SH-SY5Y (cell line): ENCODE measurements around the gene HS3ST2.

Experiments used
- GATA2 ChIP-seq: IDR thresholded peaks from 2 replicates; pipeline ENCODE4 v1.6.1; 2011; ENCODE audit warnings: mild to moderate bottlenecking, low read depth, low read length
- GATA3 ChIP-seq: IDR thresholded peaks from 2 replicates; pipeline ENCODE4 v1.6.1; 2011; ENCODE audit warnings: low read depth, mild to moderate bottlenecking, low read length, moderate library complexity

- TF ChIP-seq GATA2 (no peak), GATA3 (no peak)
Observed at GRCh38 chr16:22890976-22891375, 77.0 kb downstream of the HS3ST2 start.
